ENCODE measurements around the gene HELZ2.

Gene HELZ2

DNA sequence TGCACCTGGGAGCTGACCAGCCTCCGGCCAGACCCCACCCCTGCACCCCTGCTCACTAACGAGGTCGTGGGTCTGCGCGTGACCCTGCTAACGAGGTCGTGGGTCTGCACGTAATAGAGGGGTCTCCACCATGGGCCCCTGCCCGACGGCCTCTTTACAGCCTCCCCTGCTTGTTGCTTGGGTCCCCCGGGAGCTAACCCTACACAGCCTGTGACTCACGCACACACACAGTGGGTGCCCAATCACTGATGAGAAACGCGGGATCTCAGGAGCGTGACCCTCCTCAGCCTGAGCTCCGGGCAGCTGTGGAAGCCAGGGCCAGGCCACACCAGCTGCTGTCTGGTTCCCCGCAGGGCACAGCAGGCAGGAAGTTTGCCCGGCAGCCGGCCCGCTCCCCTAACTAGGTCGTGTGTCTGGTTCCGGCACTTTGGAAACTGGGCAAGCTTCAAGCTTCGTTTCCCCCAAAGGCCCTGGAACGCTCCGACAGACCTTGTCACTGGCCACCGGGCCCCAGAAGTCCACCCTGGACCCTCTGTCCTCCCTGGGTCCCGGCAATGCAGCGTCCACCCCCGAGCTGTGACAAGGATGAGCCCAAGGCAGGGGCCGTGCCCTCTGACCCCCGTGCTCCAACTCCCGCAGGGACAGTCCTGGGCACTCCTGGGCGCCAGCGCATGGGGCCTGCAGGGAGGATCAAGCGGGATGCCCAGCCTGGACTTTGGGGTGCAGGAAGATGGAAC, 37.6 kb downstream of the HELZ2 start:
- DNase-seq = no peak

DNA sequence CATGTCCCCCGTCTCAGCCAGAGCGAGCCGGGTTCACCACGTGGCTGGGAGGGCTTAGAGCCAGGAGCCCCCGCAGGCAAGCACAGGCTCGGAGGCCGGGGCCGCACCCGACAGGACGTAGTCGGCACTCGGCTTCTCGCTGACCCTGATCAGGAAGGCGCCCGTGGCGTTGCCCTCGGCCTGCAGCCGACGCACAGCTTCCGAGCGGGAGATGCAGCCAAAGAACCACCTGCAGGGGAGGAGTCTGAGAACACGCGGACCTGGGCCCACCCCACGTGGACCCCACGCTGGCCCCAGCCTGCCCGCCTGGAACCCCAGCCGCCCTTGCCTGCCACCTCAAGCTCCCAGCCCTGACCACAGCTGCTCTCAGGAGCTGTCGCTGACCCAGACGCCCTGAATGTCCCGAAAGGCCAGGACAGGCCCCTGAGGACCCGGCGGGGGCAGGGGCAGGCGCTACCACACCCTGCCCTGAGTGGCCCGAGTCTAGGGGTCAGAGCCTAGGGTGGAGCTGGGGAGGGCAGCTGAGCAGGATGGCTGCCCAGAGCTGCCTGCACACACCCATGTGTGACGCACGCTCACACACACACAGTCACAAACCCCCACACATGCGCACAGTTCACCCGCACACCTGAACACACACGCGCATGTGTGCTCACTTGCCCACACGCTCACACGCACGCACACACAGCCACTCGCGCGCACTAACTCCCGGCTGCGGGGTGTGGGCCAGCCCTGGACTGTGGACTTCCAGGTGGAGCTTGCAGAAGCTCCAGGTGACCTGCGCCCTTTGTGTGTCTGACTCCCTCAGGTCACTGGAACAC, 39.0 kb downstream of the HELZ2 start:
- DNase-seq = no peak

DNA sequence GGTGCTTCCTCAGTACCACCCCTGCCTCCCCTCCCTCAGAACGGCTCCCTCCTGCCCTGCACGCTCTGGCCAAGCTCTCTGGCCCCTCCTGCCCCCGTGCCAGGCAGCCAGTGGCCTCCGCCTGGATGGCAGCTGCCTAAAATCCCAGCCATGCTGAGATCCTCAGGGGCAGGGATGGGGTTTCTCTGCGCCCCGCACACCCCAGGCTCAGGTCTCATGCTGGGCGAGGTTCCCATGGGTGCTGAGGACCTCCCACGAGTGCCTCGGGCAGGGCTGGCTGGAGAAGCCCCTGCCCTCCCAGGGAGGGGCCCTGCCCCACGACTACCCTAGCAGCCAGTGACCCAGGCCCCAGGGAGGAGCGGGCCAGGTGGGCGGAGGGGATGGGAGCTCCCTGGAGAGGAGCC, 39.6 kb downstream of the HELZ2 start:
- no peak for DNase-seq

DNA sequence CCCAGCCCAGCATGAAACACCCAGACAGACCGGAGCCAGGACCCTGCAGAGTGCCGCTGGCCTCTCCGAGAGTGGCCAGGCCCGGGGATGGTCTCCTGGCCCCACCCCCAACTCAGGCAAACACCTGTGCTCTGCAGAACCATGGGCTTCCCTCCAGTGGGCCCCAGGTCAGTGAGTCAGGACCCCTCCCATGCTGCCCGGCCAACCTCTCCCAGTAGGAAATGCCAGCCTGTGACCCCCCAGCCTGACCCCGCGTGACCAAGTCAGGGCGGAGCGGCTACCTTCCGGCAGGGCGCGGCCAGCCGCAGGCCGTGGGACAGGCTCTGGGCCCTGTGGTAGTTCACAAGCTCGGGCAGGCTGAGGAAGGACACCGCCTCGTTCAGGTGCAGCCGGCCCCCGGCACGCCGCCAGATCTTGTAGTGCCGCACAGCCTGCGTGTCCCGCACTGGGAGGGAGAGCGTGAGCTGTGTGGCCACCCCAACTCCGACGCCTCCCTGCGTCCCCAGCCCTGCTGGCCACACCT, 40.1 kb downstream of the HELZ2 start:
- DNase-seq = no peak

DNA sequence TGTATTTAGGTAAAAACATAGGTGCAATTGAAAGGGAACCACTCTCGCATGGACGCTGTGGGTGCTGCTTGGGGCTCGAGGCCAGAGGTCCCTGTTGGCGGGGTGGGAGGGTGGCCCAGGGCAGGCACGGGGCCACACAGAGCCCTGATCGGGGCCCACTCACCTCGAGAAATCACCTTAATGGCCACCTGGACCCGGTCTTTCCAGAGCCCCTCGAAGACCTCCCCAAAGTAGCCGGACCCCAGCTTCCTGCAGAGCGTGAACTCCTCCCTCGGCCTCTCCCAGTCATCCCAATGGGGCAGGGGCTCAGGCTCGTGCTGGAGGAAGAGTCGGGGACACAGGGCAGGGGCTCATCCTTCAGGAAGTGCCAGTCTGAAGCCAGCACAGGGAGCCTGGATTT, 40.7 kb downstream of the HELZ2 start:
- DNase-seq = no peak

DNA sequence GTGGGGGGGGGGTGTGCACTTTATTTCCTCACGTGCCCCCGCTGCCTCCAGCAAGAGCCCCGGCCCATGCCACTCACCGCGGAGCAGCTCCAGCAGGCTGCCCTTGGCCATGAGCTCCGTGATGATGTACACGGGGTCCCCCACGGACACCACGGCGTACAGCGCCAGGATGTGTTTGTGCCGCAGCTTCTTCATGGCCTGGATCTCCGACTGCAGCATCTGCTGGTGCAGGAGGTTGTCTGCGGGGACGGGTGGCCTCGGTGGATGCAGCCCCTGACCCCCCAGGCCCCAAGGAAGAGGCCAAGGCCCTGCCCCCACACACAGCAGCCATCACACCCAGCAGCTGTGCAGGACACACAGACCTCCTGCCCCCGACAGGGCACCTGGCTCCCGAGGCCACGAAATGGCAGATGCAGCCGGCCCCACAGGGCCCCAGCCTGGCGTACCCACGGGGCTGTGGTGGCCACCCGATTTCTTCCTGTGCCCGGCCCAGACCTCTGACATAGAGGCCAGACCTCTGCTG, 41.5 kb downstream of the HELZ2 start:
- no peak for DNase-seq

DNA sequence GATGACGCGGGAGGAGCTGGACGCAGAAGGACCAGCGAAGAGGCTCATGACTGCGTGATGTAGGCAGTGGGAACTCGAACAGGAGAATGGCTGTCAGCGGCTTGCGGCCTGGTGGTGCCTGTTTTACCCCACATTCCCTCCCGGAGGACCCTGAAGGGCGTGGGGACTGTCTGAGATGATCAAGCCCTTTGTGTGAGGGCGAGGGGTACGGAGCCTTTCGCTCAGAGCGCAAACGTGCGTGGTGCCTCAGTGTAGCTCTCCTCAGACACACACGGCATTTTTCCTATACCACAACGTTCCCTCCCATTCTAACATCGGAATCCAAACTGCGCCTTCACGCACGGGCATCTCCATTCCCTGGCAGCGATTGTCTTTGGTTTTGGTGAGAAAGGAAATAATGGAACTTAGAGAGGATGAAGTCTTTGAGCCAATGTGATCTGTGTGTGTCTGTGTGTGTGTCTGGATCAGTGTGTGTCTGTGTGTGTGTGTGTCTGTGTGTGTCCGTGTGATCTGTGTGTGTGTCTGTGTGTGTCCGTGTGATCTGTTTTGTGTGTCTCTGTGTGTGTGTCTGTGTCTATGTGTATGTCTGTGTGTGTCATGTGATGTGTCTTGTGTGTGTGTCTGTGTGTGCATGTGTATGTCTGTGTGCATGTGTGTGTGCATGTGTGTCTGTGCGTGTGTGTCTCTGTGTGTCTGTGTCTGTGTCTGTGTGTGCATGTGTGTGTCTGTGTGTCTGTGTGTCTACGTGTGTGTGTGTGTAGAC, 42.2 kb downstream of the HELZ2 start:
- DNase-seq = no peak

DNA sequence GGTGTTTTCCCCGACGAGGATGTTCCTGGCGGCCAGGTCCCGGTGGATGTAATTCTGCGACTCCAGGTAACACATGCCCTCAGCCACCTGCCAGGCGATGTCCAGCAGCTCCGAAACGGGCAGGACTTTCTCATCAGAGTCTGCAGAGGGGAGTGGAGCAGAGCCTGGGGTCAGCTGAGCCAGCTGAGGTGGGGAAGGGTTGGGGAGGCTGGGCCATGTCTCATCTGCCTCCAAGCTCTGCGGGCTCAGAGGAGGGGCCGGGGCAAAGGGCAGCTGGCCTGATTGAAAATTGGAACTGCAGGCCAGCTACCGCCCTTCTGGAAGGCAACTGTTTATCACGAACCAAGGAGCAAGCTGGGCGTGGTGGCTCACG, 43.3 kb downstream of the HELZ2 start:
- DNase-seq = no peak

DNA sequence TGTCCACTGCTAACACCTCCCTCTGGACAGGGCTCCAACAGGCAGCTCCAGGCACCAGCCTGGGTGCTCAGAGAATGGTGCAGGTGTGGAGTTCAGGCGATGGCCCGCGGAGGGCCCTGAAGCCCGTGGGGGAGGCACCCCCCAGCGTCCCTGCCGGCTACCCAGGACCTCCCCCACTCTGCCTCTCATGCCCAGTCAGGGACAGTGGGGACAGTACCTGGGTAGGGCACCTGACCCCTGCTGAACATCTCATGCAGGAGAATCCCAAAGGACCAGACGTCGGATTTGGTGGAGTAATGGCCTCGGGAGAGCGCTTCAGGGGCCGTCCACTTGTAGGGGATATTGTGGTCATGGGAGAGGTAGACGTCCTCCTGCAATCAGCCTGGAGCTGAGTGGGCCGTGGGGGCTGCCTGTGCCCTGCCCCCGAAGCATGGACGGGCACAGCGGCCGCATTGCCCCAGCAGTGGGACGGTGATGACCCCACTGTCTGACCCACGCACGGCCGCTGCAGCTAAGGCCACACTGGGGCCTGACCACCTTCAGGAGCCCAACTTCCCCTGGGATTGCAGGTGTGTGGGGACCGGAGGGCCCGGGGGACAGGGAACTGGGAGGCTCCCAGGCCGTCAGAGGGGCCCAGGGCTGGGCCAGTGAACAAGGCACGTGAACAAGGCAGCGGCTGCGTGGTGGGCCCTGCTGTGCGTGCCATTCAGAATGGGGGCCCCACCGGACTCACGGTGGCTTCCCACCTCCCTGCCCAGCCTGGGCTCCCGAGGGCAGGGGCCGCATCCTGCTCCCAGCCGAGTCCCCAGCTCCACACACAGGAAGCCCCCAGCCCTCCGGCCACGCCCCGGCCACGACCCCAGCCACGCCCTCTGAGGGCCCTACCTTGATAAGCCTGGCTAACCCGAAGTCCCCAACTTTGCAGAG, 43.9 kb downstream of the HELZ2 start:
- DNase-seq = no peak

DNA sequence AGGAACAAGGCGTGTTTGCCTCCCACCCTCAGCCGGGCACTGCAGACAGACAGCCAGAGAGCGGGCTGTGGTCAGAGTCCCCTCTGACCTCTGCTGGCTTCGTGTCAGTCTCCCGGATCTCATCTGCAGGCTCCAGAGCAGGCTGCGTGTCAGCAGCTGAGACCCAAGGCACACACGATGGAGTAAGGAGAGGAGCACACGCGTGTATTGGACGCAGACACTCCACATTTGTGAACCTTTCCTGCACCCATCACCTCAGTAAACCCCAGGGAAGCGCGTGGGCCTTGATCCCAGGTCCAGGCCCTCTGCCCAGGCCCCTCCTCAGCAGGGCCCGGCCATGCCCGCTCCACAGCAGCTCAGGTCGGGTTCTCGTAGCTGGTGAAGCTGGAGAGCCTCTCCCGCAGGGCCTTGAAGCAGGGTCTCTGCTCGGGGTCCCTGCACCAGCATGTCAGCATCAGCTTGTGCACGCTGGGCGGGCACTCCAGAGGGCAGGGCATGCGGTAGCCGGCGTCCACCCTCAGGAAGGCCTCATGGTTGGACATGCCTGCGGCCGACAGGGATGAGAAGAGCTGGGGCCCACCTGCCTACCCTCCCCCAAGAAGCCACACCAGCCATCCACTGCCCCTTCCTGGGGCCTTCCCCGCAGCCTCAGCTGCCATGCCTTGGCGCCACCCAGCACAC, 44.7 kb downstream of the HELZ2 start:
- no peak for DNase-seq

DNA sequence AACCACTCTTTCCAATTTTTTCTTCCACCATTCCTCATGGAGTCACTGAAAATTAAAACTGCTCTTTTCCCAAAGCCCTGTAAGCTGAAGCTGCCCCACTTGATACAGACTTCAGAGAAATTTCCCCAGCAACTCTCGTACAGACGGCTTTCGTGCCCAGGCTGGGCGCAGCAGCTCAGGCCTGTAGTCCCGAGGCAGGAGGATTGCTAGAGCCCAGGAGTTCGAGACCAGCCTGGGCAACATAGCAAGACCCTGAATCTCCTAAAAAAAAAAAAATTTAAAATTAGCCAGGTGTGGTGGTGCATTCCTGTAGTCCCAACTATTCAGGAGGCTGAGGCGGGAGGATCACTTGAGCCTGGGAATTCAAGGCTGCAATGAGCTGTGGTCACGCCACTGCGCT, 46.9 kb downstream of the HELZ2 start:
- no peak for DNase-seq

DNA sequence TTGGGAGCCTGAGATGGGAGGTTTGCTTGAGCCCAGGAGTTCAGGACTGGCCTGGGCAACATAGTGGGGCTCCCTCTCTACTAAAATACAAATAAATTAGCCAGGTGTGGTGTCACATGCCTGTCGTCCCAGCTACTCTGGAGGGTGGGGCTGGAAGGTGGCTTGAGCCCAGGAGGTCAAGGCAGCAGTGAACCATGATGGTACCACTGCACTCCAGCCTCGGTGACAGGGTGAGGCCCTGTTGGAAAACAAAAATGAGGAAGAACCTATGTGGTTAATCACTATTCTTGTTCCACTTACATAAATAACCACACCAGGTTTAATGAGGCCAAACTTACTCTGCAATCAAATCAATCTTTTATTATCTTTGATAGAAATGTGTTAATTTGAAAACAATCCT, 48.1 kb downstream of the HELZ2 start:
- no peak for DNase-seq

DNA sequence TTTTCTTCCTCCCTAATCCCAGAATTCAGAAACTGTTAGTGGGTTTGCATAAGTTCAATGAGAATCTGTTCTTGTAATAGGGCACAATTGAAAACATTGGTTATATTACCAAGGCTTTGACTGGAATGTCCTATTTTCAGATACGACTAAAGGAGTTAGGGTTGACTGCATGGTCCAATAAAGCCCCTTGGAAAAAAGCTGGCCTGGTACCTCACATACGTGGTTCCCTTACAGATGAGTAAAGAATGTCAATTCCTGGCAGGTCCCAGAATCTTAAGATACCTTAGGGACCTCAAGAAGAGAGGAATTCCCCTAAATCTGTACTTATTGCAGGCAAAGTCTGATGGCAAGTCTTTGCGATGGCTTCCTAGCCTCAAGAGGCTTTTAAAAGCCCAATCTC, 48.9 kb downstream of the HELZ2 start:
- DNase-seq = no peak
